Activated effector memory CD4-positive, alpha-beta T cell treated with anti-CD3 and anti-CD28 coated beads, Interleukin-2, amount 50 U/mL, for 16 hours (primary cell): ENCODE data around the gene TMEM131.

Experiments
- DNase-seq: peaks from one replicate; pipeline ENCODE4 v3.0.0-alpha.2; 2020

The TMEM131 gene

GRCh38 chr2:97755491-97755890, 240.3 kb downstream of the TMEM131 start:
- no peak for DNase-seq

- DNase-seq, result no peak
Measured at GRCh38 chr2:97754690-97755346, 240.9 kb downstream of the TMEM131 start.

- no peak for DNase-seq
Measured at GRCh38 chr2:97752342-97753334, 243.1 kb downstream of the TMEM131 start.

- no peak for DNase-seq
Measured at GRCh38 chr2:97751752-97752151, 244.0 kb downstream of the TMEM131 start.

- DNase-seq, result no peak
Measured at GRCh38 chr2:97750017-97750416, 245.7 kb downstream of the TMEM131 start.

DNA sequence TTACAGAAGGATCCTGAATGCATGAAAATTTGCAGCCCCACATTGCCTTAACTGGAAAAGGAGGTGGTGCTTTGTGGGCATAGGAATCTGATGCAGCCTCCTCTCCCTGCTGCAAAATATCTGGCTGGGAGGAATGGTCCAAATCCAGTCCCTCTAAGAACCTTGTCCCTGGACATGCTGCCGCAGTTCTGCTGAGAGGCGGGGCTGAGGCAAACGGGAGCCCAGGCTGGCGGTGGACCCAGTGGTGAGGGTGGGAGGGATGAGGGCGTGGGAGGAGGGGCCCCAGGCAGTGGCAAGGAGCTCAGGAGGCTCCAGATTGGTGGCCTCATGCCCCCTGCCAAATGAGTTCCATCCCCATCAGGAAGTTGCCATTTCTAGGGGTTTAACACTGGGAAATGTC, 246.2 kb downstream of the TMEM131 start:
- DNase-seq, result no peak

DNA sequence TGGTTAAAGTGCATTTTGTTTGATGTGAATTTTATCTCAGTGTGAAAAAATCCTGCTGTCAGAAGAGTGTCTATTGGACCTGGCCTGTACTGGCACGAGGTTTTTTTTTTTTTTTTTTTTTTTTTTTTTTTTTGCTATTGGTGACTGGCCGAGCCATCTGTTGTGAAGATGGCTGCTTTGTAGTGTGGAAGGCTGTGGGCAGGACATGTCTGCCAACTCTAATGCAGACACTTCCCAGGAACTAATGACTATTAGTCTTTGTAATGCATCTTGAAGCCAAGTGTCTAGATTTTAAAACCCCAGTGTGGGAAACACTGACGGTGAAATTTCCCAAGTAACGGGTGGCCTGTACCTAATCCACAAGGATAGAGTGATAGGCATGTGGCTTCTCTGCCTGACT, 248.0 kb downstream of the TMEM131 start:
- DNase-seq, result no peak

DNA sequence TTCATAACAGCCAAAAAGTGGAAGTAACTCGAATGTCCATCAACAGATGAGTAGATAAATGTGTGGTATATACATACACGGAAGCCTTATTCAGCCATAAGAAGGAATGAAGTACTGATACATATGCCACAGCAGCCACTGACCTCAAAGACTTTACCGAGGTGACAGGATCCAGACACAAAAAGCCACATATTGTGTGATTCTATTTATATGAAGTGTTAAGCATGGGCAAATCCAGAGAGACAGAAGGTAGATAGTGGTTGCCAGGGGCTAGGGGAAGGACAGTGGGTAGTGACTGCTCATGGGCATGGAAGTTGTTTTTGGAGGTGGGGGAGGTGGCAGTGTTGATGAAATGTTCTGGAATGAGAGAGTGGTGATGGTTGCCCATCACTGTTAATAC, 248.5 kb downstream of the TMEM131 start:
- DNase-seq, result no peak

- peak; percentile 81 for DNase-seq
Measured at GRCh38 chr2:97745474-97746174, 250.1 kb downstream of the TMEM131 start.

DNA sequence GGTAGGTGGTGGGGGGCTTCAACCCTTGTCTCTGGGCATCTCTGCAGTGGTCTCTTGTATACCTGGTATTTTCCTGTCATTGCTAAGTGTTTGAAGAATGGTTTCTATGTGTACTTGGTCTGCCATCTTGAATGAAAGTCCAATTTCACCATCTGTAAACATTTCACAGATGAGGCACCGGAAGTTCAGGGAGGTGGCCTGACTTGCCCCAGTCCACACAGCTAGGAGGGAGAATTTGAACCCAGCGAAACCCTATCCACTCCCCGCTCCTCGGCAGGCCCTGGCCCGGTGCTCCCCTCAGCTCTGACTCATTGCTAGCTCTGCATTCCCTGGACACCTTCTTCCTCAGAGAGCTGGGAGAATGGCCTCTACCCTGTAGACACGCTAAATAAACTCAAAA, 251.8 kb downstream of the TMEM131 start:
- no peak for DNase-seq

GRCh38 chr2:97742381-97742847, 253.3 kb downstream of the TMEM131 start:
- peak; percentile 69 for DNase-seq

DNA sequence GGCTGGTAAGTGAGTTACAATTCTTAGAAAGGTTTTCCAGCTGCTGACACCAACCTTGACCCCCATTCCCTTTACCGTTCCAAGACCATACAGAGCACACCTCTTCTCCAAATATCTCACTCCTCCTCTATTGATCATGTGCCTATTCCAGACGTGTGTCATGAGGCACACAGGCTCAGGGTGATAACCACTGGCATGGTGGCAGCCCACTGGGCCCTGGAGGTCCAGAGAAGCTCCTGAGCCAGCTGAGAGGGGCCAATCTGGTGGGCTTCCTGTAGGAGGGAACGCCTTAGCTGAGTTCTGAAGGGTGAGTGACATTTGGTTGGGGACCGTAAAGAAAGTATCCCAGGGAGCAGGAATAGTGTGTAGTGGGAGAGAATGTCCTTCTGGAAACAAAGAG, 254.1 kb downstream of the TMEM131 start:
- DNase-seq, result no peak

DNA sequence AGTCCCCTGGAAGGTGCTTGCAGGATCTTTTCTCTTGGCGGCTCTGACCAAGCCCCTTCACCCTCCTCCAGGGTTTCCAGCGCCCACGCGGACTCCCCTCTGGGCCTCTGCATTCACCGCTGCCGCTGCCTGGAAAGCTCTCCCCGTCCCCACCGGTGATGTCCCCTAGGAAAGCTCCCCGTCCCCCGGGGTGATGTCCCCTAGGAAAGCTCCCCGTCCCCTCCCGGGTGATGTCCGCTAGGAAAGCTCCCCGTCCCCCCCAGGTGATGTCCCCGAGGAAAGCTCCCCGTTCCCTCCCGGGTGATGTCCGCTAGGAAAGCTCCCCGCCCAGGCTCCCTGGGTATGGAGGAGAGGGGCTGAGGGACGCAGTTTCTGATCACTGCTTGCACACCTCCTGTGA, 254.5 kb downstream of the TMEM131 start:
- no peak for DNase-seq

GRCh38 chr2:97740590-97741182, 255.1 kb downstream of the TMEM131 start:
- peak; percentile 80 for DNase-seq

GRCh38 chr2:97739893-97740245, 255.9 kb downstream of the TMEM131 start:
- DNase-seq, result no peak

DNA sequence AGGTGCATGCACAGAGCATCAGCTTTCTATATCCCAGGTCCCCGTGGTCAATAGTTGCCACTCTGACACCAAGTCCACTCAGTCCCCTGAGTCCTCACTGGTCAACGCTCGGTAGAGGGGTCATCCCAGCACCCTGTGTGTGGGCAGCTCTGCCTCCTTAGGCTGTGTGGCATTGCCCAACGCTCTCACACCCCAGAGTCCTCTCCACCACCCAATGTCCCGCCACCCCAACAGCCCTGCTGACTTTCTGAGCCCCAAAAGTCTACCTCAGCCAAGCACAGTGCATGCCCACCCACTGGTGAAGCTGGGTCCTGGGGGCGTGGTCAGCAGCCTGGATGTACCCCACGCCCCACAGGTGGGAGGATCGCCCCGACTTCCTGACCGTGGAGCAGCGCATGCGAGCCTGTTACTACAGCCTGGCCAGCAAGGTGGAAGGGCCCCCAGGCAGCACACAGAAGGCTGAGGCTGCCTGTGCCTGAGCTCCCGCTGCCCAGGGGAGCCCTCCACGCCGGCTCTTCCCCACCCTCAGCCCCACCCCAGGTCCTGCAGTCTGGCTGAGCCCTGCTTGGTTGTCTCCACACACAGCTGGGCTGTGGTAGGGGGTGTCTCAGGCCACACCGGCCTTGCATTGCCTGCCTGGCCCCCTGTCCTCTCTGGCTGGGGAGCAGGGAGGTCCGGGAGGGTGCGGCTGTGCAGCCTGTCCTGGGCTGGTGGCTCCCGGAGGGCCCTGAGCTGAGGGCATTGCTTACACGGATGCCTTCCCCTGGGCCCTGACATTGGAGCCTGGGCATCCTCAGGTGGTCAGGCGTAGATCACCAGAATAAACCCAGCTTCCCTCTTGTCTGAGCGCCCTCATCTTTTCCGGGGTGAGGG, 256.5 kb downstream of the TMEM131 start:
- no peak for DNase-seq

DNA sequence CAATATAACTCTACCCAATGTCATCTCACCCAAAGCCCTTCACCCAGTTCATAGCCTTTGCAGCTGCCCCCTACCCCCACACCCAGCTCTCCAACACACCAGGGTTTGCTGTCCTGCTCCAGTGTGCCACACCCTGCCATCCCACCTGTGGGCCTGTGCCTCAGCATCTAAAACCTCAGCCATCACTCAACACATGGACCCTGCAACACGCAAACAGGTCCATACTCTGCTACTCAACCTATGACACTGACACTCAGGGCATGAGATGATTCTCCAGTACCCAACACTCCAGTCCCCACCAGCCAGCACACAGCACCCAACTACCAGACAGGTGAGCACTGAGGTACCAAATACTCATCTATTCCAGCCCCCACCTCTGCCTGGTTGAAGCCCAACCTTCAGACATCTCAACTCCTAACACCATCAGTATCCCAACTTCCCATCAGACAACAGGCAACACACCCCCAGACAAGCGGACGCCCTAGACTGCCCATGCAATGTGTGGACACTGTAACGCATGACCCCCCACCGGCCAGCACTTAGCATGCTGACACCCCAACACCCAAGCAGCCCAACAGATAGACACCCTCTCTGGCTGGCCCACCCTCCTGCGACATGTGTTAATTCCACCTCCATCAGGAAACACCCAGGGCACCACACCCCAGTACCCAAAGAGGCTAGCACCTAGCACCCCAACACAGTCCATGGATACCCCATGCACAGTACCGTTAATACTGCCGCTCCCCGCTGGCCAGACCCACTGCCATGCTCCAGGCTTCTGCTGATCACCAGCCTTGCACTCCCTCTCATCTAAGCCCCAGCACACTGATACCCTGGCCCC, 257.3 kb downstream of the TMEM131 start:
- no peak for DNase-seq

- DNase-seq, result no peak
Measured at GRCh38 chr2:97737421-97738178, 258.1 kb downstream of the TMEM131 start.

GRCh38 chr2:97736608-97737330, 259.0 kb downstream of the TMEM131 start:
- DNase-seq, result no peak

GRCh38 chr2:97736185-97736584, 259.6 kb downstream of the TMEM131 start:
- no peak for DNase-seq
